NCI-H1092 treated with DMSO at 0.1 percent for 48 hours (cell line): ENCODE data around the gene HSH2D.
"Not testable (repeated sequence)": the region's sequence is repeated elsewhere in the genome, so short reads cannot be mapped to it uniquely, and the experiment has no call there.

Source experiments
- DNase-seq: peaks from one replicate; lab custom pipeline; 2025; lab: John Stamatoyannopoulos, UW

The HSH2D gene, protein sequence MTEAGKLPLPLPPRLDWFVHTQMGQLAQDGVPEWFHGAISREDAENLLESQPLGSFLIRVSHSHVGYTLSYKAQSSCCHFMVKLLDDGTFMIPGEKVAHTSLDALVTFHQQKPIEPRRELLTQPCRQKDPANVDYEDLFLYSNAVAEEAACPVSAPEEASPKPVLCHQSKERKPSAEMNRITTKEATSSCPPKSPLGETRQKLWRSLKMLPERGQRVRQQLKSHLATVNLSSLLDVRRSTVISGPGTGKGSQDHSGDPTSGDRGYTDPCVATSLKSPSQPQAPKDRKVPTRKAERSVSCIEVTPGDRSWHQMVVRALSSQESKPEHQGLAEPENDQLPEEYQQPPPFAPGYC

DNA sequence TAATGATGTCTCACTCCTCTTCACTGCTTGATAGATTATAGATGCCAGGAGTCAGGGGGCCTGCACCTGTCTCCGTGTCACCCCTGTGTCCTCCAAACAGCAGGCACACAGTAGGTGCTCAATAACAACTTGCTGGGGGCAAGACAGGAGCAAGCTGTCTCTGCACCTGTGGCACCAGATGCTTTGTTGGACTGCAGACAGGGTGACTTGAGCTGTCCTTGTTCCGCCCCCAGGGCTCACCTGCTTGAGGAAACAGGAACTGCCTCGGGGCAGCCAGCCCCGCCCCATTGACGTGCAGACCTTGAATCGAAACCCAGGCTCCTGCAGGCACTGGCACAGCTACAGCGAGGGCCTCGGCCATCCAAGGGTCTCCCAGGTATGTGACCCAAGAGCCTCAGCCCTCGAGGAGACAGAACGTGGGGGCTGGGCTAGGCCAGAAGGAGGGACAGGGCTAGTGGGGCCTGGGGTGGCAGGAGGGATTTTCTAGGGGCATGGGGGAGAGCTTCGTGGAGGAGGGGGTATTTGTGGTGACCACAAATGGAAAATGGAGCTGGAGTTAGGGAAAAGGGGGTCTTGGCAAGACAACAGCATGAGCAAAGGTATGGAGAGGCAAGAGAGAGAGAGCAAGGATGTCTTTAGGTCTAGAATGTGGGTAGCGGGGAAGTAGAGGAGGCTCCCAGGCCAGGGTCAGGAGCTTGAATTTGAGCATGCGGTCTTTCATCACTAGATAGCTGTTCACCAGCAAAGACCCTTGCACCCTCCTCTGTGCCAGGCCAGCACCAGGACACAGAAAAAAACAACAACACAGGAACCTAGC, at the start of gene HSH2D:
Gene HSH2D, plus strand, starts transcription at position 287 of the 817 bp plus-strand sequence. CDS start 5,066 bp downstream, outside the sequence.
- DNase-seq, result no peak

DNA sequence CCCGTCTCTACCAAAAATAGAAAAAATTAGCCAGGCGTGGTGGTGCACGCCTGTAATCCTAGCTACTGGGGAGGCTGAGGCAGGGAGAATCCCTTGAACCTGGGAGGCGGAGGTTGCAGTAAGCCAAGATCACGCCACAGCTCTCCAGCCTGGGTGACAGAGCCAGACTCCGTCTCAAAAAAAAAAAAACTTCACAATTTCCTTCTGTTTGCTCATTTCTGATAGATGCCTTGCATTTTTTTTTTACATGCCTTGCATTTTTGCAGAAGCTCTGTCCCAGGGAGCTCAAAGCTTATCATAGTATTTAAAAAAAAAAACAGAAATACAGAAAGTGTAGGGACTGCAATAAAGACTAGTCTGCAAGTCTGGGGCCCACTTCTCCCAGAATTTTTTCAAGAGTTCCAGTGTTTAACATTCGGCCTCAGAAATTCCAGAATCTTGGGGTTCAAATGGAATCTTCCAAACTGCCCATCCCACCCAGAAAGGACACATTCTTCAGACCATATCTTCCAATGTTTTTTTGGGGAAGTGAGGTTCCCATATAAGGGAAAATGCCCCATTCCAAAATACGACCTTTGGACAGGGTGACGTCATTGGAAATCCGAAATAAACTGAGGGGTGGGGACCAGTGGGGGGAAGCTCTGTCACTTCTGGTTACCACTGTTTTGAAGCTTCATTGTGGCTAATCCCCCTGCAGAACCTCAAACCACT, 49.0 kb upstream of the HSH2D start:
- DNase-seq, result no peak

DNA sequence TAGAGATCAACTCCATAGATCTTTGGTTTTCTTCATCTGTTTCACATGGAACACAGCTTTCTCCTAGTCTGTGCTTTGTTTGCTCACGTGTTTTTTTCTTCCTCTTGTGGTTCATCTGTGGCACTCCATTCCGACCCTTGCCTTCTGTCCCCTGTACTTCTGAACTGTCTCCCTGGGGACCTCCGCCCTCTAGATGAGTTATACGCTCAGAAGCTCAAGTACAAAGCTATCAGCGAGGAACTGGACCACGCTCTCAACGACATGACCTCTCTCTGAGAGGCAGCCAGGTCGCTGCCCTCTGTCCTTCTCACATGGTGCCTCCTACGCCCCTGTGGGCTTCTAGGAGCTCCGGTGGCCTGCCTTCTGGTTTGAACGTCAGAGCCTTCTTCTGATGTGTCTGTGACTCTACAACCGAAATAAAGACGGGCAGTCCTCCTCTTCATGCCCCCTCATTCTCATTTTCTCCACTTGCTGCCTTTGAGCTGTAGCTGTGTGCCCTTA, 48.4 kb upstream of the HSH2D start:
- no peak for DNase-seq

DNA sequence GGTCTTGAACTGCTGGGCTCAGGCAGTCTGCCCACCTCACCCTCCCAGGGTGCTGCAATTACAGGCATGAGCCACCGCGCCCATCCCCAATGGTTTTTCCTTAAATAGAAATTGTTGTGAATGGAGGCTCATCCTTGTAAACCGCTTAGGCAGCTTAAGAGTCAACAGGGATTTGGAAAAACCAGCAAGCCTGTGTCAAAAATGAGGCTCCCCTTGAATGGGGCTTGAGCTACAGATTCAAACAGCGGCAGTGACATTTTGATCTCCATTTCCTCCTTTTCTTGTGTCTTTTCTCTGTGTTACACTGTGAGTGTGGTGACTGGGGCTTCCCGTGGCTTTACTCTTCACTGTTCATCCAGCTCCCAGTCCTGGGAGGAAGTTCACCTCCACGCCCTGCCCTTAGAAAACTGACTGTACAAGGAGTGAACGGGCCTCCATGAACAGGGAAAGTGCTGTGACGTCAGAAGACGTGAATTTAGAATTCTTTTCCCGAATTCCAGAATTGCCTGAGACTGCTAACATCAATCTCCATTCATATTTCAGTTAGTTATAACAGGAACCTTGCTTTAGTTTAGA, 47.1 kb upstream of the HSH2D start:
- DNase-seq, result no peak

DNA sequence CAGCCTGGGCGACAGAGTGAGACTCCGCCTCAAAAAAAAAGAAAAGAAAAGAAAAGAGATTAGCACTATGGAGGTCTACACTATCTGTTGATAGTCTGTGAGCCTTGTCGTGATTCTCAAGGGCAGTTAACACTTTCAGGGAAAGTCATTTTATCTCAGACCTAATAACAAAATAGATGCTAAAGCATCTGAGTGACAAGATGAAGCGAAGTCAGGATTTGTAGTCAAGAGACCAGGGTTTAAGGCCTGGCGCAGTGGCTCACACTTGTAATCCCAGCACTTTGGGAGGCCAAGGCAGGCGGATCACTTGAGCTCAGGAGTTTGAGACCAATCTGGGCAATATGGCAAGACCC, 45.1 kb upstream of the HSH2D start:
- no peak for DNase-seq

DNA sequence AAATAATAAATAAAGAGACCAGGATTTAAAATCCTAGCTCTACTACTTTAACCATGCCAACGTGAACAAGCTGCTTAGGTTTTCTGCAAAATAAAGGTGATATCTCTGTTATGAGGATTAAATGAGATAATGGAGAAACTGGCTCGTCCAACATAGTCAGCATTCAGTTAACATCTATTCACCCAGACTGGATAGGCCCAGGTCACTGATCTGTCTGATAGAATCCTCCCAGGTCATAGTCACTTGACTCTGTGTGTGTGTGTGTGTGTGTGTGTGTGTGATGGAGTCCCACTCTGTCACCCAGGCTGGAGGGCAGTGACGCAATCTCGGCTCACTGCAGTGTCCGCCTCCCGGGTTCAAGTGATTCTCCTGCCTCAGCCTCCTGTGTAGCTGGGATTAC, 44.7 kb upstream of the HSH2D start:
- no peak for DNase-seq

DNA sequence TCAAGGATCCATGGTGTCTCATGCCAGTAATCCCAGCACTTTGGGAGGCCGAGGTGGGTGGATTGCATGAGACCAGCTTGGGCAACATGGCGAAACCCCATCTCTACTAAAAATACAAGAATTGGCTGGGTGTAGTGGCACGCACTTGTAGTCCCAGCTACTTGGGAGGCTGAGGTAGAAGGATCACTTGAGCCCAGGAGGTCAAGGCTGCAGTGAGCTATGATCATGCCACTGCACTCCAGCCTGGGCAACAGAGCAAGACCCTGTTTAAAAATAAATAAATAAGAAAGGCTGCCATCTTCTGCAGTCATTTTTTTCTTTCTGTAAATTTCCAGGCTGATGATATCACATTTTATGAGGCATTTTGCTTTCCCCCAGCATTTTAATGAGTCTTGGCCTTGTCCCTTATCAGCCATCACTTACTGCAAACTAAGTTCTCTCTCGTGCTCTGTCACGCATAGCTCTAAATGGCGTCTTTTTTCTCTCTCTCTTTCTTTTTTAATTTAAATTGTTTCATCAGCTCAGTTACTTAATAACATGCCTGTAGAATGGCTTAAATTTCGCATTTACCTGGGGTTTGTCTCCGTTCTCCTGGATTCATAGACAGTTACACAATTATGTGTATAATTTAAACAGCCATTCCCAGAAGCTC, 44.0 kb upstream of the HSH2D start:
- DNase-seq, result not testable (repeated sequence)

DNA sequence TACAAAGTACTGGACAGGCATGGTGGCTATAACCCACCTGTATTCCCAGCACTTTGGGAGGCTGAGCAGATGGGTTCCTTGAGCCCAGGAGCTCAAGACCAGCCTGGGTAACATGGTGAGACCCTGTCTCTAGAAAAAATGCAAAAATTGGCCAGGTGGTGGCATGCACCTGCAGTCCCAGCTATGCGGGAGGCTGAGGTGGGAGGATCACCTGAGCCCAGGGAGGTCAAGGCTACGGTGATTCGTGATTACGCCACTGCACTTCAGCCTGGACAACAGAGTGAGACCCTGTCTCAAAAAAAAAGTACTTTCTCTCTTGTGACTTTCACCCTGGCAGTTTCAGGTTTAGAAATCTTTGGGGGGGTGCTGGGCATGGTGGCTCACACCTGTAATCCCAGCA, 43.0 kb upstream of the HSH2D start:
- DNase-seq, result no peak

DNA sequence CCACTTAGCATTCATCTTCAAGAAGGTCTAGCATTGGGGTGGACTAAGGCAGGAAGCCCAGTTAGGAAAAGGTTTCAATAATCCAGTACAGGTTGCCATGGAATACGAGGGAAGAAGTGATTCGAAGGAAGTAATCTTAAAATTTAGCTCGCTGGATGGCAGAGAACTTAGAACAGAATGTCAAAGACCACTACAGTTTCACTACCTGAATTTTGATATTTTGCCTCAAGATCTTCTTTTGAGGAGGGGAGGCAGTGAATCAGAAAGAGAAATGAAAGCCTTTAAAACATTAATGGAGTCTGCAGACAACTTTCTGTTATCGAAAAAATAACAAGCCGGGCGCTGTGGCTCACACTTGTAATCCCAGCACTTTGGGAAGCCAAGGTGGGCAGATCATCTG, 38.8 kb upstream of the HSH2D start:
- no peak for DNase-seq

DNA sequence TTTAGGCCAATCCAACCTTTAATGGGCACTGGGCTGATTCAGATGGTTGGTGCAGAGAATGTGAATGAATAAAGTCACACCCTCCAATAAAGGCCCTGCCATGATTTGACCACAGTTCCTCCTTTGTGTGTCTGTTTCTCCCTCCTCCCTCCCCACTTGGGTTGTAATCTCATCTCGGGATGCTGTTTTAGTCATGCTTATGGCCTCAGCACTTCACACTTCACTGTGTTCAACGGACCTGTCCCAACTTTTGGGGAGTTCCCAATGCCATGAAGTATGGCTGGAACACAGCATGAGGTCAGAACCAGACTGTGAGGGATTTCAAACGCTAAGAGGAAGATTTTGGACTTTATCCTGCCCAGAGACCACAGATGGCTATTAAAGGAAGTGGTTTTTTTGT, 37.4 kb upstream of the HSH2D start:
- no peak for DNase-seq

DNA sequence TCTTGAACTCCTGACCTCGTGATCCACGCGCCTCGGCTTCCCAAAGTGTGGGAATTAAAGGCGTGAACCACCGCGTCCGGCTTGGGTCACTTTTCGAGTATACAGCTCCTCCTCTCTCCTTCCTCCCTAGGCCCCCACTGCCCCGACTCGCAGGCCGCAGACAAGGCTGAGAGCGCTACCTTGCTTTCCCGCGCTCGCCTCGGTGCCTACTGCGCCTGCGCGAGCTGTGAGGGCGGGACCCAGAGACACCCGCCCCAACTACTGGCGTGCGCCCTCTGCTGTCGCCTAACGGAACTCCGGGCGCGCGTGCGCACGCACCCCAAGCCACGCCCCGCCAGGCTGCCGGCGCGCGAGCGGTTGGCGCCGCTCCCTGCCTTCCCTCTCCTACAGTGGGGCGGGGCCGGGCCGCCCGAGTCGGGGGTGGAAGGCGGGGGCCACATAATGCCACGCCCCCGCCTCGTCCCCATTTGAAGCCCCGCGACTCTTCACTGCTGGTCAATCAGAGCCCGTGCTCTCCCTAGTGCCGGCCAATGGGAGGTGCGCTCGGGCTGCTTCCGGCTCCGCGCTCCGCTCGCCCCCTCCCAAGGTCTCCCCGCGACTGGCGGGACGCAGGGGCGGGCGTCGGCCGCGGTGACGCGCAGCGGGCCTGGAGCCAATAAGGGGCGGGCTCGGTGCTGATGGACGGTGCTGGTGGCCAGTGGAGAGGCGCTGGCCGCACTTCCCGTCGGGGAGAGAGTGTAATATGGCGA, 32.2 kb upstream of the HSH2D start, which contains the start of gene RAB8A:
Gene RAB8A, plus strand, starts transcription at position 730 of the 749 bp plus-strand sequence. Its CDS starts 13 bp downstream, at position 743.
- peak; percentile 98 for DNase-seq

DNA sequence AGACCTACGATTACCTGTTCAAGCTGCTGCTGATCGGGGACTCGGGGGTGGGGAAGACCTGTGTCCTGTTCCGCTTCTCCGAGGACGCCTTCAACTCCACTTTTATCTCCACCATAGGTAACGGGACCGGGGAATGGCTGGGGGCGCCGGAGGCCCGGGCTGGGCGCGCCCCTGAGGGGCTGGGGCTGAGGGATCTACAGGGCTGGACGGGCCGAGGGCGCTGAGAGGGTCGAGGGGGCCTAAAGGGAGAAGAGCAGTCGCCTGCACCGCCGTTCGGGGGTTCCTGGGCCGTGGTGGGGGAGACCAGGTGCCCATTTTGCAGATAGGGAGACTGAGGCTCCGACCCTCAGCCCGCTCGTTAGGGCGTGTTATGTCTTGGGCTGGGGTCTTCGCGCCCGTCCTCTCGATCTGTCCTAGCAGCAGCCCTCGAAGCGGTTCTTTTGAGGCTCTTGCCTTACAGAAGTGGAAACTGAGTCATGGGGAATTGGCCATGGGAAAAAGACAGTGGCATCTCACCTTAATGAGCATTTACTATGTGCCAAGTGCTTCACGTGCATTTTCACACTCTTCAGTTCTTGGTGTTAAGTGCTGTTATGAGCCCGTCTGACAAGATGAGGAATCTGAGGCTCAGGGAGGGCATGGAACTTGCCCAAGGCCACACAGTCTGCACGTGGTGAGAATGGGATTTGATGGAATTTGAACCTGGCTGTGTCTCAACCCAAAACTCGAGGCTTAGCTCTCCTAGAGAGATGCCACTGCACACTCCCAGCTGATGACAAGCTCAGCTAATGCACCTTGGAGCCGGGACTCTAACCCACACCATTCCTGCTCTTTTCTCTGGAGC, 31.4 kb upstream of the HSH2D start:
- no peak for DNase-seq

DNA sequence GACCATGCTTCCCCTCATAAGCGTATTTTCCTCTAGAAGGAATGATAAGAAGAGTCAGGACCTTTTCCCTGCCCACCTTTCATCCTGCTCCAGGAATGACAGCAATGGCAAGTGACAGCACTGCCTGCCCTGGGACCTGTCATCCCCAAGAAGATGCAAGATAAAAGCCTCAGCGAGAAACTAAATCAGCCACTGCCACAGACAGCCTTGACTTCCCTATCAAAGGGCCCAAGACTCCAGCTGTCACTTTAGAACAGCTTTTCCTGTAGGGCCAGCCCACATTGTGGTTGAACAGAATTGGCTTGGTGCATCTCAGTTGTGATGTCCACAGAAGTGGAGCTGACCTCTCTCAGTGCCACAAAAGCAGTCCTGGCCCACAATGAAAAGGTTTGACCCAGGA, 30.7 kb upstream of the HSH2D start:
- DNase-seq, result no peak

DNA sequence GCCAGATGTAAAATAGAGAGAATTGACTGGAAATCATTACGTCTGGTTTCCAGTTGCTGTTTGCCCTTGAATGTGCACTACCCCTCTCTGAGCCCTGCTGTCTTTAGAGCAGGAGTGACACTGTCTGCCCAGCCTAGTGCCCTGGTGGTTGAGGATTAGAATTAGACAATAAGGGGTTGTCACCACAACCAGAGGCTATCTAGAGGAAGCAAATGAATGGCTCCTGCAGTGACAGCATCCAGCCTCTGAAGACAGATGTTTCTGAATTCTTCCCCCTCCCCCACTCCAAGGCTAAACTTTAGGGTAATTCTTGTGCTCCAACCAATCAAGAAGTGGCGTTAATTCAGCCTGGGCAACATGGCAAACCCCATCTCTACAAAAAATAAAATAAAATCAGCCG, 29.8 kb upstream of the HSH2D start:
- no peak for DNase-seq

DNA sequence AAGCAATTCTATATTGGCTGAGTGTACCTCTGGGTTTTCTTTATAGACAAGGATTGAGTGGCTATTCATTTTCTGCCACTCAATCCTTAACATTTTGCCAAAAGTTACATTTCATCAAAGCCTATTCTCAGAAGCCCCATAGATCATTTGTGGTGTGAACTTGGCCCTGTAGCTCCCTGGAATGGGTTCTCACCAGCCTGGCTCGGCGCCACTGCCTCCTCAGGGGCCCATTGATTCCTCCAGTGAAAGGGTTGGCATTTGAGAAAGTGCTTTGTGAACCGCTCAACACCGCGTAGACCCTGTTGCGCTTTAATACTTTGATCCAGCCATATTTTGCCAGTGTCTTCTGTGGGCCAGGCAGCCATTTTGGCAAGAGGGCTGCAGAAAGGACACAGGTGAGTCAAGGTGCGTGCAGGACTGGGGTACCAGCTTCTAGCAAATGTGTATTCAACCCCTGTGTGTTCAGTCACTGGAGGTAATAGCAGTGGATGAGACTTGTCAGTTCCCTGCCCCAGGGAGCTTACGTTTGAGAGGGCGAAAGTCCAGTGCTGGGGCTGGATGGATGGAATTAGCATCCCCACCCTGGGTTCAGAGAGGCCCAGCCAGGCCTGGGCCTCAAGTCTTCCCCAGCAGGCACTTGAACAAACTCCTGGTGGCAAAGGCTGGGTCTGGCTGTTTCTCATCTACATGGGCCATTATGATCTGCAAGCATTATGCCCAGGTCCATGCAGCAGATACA, 28.0 kb upstream of the HSH2D start:
- no peak for DNase-seq

DNA sequence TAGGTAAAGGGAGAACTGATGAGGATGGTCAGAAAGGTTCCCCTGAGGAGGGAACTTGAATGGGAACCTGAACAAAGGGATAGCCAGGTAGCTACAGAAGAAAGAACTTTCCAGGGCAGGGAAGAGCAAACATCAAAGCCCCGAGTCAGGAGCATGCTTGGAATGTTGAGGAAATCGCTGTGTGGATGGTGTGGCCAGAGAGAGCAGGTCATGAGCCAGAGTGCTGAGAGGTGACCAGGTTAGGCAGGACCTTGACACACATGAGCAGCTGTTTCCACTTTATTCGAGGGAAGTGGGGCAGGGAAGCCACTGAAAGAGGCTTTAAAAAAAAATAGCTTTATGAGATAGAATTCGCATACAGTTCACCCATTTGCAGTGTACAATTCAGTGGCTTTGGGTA, 27.4 kb upstream of the HSH2D start:
- no peak for DNase-seq

DNA sequence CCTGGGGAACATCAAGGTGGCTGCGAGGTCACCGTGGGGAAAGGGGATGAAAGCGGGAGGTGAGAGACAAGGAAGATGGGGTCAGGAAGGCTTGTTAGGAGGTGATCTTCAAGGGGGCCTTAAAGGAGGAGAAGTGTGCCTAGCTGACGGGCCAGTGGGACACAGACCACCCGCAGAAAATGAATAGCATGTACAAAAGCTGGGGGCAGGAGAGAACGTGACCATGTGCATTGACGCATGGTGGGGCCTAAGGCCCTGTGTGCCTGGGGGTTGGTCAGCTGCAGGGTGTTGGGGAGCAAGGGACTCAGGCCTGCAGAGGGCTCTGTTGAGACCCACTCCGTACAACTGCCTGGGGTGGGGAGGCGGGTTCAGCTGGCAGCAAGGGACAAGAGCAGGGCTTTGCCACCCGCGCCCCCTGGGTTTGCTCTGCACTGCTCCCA, 25.9 kb upstream of the HSH2D start:
- no peak for DNase-seq

DNA sequence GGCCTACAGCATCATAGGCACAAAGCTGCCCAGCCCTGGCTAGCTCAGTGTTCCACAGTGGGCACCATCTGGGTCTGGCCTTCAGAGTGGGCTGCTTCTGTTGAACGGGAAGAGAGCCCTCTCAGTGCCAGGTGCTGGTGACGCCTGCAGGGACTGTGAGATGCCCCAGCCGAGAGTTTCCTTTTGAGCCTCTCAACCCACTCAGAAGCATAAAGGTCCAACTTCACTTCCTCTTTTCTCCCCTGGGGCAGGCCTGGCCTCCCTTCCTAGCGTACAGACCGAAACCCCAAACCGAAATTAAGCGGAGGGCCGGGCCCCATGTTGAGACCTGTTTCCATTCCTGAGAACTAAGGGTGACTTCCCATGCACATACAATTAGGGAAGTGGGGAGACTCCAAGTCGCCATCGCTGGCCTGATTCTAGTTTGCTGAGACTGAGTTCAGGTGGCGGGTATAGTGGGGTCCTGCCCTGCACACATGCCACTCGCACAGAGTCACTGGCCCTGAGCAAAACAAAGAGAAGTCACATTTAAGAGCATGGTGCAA, 24.9 kb upstream of the HSH2D start:
- DNase-seq, result no peak
